IPS-NIHi7 (cell line): Measurements from ENCODE around the gene TBXAS1.

Experiments used
- DNase-seq: peaks from one replicate; pipeline ENCODE4 v3.0.0; 2012; ENCODE audit warnings: mixed read lengths; ENCODE audit errors: extremely low spot score

TBXAS1 gene

DNA sequence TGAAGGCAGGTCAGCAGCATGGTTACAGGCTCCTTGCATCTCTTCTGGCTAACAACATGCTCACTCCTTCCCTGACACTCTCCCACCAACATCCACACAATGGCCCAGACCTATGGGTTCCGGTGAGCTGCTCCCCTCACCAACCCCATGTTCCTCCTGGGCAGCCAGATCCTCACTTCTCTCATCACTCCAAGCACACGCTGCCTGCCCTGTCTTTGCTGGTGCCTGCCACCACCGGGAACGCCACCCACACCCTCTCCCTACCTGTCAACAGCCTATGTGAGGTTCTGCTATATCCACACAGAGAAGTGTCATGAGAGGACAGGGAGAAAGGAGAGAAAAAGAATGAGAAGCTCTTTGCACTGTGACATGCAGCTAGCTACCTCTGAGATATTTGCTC, 219.1 kb downstream of the TBXAS1 start:
- DNase-seq, result no peak

DNA sequence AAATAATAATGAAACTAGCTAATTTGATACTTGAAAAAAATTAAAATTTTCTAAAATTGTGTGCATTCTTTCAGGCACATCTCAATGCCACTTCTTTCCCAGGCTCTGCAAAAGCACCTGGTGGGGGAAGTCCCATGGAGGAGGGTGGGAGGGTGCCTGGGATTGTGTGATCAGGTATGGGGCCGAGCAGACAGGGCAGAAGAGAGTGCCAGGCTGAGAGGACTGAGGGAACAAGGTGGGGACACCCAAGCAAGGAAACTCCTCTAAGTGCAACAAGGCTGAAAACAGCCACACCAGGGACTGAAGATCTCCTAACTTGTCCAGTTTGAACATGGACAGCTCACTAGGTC, 219.9 kb downstream of the TBXAS1 start:
- DNase-seq, result no peak

DNA sequence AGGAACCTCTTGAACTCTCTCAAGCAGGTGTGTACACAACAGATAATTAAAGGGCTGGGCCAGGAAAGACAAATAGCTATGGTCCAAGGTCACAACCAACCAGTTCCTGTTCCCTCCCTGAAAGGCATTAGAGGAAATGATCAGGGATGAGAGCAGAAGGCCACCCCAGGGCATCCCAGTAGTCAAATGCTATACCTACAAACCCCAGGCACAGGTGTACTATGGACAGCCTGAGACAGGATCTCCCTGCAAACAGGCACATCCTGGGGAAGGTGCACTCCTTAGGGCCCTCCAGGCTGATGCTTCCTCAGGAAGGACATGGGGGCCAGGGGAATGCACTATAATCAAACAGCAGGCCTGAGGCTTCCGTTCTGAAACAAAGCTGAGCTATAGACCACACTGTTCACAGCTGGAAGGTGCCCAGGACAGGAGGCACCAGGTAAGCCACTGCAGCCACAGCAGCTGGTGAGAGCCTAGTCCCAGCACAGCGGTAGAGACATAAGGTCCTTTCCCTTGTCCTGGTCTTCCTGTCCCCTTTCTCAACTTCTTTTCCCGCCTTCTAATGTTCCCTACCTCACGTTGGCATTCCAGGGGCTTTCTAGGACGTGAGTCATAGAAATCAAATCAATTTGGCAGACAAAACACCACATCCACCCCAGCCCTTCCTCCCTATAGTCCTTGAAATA, 220.4 kb downstream of the TBXAS1 start:
- no peak for DNase-seq

DNA sequence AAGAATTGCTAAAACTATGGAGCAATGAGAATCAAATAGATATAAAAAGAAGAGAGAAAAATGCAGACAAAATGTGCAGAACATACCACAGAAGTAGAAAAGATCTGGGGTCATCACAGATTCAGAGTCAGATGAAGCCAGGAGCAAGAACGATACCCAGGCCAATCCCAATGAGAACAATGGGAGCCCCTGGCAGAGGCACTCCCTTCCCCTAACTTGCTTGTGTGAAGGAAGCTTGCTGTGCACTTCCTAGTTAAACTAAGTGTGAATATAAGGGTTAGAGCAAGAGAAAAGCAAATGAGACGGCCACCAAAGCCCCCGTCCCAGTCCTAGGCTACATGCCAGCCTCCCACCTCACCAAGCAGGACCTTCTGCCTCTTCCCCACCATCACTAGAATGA, 221.0 kb downstream of the TBXAS1 start:
- DNase-seq, result no peak

DNA sequence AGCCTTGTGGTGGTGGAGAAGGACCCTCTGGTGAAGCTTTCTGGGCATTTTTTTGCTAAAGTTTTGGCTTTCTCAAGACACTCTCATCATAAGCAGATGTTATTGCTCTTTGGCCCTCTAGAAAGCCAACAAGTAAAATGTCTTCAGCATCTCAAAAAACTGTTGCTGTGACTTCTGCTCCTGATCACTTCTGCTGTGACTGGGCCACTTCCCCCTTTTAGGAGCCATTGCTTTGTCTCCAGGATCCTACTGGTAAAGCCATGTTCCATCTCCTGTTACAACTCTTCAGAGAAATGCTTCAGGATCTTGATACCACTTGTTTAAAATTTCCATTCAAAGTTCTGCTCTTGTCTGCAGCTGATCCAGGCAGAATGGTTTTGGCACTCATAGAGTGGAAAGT, 222.8 kb downstream of the TBXAS1 start:
- no peak for DNase-seq

DNA sequence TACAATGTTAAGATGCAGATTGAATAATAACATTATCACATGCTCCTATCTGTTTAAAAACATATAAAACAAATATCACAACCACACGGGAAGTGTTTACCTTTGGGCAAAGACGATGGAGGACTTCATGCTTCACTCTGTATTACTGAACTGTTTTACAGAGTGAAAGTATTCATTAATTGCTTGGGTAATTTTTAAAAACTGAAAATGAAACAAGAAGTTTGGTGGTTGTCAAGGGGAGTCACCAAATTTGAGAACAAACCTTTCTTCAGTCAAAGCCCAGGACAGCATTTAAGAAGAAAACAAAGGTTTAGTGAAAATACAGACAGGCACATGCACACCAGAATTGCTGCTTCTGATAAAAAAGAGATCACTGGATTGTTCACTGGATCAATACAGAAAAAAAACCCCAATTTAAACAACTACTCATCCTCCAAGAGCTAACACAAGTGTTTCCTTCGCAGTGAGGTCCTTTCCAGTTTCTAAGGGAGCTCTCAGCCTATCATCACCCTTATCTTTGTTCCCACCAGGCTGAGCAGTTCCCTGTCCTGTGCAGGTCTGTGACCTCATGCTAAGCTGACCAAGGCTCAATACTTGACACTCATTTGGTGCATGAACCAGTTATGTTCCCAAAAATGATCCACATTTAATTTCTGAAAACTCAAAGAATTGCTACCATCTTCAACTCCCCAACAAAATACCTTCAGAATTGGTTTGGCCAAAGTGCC, 224.9 kb downstream of the TBXAS1 start:
- no peak for DNase-seq

DNA sequence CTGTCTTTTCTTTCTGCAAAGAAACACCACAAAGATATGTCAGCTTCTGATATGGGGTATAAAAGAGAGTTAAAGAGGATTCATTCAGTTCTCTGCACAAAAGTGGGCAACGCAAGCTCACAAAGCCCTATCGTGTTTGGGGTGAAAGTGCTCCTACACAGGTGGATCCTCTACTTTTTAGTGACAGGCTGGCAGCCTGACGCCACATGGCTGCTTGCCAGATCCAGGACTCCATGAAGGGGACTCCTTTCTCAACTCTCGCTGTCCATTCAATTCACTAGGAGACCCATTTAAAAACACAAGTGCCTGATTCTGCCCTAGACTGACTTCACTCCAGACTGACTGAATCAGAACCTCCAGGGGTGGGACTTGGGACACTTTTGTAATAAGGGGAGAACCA, 225.7 kb downstream of the TBXAS1 start:
- no peak for DNase-seq

DNA sequence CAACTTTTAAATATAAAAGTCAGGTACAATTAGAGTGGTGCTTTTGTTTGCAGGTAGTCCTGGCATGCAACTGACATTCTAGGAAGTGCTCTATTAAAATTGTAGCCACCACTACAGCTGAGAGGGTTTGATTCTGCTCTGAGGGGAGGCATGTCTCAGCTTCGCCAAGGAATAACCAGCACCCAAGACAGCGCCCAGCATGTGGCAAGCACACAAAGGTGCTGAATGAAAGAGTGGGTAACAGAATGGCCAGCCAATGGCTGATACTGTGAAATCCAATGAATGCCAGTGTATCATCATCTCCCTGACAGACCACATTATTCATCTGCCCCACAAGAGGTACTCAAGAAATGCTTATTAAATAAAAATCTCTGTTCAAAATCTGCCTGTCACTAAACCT, 226.8 kb downstream of the TBXAS1 start:
- DNase-seq, result no peak

DNA sequence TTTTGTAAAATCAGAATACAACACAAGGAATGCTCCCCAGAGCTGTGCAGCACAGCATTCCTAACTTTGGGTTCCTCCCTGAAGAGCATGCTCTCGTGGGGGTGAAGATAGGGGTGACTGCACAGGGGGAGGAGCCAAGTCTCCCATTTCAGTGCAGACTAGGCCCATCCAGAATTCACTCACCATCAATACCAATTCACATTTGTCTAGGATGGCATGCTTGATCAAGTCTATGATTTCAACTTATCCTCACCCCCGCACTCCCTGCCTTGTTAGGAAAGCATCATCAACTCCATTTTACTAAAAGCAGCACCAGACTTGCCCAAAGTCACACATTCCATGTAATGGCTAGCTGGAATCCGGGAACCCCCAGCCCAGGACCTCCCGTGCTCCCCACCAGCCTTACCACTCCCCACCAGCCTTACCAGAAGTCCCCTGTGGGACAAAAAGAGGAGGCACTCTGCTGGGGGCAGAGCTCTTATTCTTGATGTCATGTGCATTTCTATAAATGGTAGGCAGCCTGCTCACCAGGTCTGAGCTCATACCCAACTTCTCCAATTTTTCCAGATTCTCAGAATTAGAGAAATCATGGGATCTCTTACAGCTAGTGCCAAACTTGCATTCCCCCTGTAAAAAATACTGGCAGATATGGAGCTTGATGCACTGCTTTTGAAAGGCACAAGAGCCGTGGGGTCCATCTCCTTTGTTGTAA, 227.5 kb downstream of the TBXAS1 start:
- DNase-seq, result no peak

DNA sequence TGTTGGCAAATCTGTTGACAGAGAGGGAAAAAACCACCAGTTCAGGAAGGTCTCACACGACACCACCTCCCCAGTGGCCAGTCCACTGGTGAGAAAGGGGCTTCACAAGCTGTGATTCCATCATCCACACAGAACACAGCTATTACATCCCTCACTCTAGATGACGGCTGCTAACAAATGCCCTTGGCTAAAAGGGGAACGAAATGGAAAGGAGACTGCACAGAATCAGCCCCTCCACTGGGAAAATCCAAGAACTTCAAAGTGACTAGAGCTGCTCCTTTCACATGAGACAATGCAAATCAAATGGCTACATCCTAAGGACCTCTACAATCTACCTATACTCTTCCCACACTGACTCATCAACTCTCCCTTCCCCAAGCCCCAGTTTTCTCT, 228.1 kb downstream of the TBXAS1 start:
- no peak for DNase-seq

DNA sequence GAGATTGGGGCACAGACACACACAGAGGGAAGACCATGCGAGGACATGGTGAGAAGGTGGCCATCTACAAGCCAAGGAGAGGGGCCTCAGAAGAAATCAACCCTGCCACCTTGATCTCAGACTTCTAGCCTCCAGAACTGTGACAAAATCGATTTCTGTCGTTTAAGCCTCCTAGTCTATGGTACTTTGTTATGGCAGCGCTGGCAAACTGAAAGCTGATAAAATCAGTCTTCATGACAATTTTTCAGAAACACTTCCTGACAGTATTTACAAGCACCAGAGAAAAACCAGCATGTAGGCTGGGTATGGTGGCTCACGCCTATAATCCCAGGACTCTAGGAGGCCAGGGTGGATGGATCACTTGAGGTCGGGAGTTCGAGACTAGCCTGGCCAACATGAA, 229.5 kb downstream of the TBXAS1 start:
- no peak for DNase-seq

DNA sequence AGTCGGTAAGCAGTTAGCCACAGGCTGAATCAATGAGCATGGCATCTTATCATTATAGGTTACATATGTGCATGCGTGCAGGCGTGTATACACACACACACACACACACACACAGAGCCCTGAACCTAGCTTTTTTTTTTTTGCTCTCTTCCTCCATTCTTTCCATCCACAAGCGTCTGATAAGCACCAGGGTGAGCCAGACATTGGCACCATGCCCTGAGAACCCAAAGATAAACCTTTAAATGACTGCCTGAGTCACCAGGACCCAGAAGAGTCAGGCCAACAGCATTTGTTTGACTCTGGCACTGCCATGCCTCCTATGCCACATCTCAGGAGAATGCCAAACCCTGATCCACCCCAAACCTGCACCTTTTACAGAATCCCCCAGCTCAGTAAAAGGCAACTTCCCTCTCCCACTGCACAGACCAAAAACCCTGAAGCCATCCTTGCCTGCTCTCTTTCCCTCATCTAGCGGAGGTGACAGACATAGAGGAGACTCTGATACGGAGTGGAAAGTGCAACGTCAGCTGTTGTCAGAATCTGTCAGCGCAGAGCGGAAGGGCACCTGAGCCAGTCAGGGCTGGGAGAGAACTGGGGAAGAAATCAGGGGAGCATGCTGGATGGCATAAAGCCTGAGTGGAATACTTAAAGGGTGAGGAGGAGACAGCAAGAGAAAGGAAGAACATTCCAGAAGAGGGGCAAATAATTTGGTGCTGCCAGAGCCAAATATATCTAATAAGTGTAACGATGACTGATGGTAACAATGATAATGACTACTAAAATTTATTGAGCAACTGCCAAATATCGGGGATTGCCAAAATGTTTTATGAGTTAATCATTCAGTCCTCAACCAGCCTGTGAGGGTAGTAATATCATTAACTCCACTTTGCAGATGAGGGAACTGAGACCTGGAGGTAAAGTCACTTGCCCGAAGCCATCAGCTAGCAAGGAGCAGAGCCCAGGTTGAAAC, 230.5 kb downstream of the TBXAS1 start:
- DNase-seq, result no peak

DNA sequence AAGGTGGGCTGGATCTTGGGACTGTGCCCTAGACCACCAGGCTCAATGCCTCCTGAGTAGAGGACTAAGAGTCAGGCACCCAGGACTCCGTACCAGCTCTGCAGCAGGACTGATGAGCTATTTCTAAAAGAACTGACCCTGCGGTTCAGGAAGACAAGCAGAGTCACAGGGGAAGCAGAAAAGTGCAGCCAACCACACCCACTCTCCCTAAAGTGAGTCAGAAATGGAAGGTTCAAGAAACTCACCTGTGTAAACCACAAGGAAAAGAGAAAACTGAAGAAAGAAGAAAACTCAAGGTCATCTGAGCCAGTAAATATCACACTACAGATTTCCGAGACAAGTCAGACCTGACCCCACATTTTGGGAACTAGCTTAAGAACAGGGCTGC, 231.2 kb downstream of the TBXAS1 start:
- DNase-seq, result no peak

DNA sequence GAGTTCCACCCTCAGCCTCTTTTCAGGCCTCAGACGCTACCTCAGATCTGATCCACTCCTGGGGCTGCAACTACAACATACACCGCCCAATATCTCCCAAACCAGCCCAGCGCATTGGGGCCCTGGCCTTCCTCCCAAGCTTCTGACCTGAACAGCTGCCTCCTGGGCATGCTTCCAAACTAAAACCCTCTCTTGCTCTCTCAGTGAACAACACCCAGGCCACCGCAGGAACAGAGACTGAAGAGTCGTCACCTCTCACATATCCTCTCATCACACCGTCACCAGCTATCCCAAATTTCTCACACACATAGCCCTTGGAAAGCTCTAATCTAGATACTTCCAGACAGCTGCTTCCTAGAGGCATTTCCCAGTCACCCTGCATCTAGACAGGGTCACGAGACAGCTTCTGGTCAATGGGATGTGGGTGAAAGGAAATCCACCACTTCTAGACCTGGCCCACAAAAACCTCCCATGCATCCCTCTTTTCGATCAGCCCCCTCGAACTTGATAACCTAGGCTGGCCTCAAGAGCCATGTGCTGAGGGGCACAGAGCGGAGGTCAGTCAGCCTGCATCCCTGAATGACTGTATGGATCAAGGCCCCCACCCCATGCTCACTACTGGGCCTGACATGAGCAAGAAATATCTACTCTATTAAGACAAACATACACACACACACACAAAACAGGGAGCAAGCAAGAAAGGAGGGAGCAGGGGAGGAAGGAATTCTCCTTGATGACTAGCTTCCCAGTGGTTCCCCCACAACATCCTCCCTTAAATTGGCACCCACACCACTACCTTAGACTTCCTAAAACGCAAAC, 231.9 kb downstream of the TBXAS1 start:
- no peak for DNase-seq

DNA sequence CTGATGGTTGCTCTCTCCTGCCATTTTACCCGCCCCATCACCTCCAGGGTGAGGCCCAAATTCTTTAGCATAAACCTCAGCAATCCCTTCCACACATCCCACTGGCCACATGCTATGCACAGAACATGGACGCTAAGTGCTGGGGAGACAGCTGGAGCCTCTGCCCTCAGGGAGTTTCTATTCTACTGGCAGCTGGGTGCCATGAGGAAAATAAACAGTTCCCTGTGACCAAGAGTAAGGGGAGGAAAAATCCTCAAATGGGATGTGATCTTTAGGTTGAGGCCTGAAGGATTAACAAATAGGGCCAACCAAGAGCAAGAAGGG, 232.5 kb downstream of the TBXAS1 start:
- no peak for DNase-seq

DNA sequence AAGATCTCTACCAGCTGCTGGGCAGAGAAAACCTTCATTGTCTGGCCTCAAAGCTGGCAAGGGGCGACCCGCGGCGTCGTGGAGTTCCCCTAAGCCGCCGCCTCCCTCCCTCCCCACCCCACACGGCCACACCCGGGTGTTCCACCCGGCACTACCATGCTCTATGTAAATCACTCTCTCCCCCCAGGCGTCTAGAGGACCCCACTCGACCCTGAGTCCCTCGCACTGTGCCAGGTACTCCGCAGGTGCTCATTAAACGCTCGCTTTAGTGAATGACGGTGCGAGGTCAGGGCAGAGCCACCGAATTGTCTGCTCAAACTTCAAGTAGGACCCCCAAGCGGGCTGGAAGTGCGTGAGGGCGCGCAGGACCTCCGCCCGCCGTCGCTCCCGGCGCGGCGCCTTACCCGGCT, 233.1 kb downstream of the TBXAS1 start:
- DNase-seq, result no peak

DNA sequence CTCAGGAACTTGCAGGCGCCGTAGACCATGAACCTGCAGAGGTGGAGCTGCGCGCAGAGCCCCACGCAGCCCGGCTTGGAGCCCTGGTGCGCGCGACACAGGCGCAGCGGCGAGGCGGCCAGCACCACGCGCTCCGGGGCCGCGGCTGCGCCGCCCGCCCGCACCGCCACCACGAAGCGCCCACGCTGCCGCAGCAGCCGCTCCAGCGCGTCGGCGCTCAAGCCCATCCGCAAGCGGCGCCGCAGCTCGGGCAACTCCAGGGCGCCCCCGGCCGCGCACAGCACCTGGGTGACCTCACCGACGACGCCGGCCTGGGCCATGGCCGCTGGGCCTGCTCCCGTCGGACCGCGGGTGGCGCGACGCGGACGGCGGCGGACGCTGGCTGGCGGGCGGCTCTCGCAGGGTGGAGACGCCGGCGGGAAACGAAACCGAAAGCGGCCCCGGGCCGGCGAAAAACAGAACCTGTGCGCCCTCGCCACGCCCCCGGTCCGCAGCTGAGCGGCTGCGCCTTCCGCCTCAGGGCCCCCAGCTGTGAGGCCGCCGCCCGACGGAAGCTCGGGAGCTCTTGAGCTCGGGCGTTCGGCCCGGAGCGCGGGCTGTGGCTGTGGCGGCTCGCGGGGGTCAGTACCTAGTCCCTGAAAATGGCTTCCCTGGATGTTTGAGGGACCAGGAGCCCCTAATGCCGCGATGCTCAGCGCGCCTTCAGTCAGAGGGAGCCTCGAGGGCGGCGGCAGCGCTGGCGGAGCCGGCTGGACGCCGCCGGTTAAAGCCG, 233.7 kb downstream of the TBXAS1 start, which contains the start of gene PARP12:
TSS of gene PARP12 (minus strand) at position 424 of the 772 bp plus-strand sequence. CDS start at position 320, 104 bp downstream.
- peak; percentile 76 for DNase-seq

DNA sequence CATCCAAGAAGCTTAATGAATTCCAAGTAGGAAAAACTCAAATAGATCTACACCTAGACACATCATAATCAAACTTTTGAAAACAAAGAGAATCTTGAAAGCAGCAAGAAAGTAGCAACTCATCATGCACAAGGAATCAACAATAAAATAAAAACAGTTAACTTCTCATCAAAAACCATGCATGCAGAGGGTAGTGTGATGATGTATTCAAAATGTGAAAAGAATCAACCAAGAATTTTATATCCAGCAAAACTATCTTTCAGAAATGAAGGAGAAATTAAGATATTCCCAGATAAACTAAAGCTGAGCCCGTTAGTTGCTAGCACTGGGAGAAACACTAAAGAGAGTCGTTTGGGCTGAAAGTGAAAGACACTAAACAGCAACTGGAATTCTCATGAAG, 238.0 kb downstream of the TBXAS1 start:
- DNase-seq, result no peak

DNA sequence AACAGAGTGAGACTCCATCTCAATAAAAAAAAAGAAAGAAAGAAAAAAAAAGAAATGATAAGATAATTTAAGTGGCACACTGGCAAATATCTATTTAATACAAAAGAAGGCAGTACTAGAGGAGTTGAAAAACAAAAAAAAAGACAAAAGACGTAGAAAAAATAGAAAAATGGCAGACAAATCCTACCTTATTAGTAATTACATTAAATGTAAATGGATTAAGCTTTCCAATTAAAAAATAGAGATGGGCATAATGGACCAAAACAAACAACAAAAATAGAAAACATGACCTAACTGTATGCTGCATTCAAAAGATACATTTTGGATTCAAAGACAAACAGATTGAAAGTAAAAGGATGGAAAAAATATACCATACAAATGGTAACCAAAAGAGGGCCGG, 239.0 kb downstream of the TBXAS1 start:
- no peak for DNase-seq

DNA sequence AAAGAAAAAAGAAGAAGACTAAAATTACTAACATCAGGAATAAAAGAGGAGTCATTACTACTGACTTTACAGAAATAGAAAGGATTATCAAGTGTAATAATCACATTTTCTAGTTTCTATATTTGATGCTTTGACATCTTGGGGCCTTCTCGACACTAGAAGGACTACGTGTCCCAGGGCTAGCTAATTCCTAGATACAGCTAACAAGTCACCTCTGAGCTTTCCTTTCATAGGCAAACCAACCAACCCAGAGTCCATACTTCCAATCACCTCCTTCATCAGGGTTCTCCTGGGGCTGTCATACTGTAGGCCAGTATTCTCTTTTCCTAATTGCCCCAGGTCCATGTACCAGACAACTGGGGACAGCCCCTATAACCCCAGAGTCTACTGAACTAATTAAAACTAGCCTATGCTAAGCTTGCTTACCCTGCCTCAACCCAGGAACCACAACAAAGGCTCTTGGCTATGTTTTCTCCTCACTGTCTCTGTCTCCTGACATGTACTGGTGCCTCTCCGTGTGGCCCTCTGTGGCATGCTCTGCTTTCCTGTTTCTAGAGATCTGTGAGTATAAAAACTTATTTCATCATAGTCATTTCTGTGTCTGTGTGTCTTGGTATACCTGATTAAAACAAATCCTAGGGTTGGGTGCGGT, 240.4 kb downstream of the TBXAS1 start:
- DNase-seq, result no peak
